GM12878 (cell line): ENCODE measurements around the gene LIN54. TPM values are rescaled to one million over a fixed set of nuclear protein-coding genes. Genes with fewer than 3 reads are reported as not detected.
A peak's percentile ranks its signal among the peaks of the same experiment; 100 is the strongest.

Experiments used
- ATAC-seq: fragments of 200-7000 bp; cut with Tn5 transposase; 3 replicates; pipeline ENCODE4 v1.9.1; 2020; ENCODE audit warnings: mild to moderate bottlenecking, moderate library complexity
- BruUV-seq: library from RNA; stranded (reverse); fragments of 400-500 nt; replicated peaks from 2 replicates; lab custom pipeline; 2021; lab: Mats Ljungman, UMichigan
- CTCF ChIA-PET: fragments of 300-600 bp; sonication (Branson Sonifier 250); formaldehyde crosslinking; extraction: SDS; loops from one replicate; lab custom pipeline; 2021; ENCODE audit warnings: inconsistent platforms; lab: Yijun Ruan, JAX
- POLR2A ChIA-PET: fragments of 350-600 bp; formaldehyde crosslinking; extraction: SDS; loops from one replicate; lab custom pipeline; 2021; ENCODE audit warnings: inconsistent platforms; lab: Charles Lee
- RAD21 ChIA-PET: fragments of 300-600 bp; sonication (Branson Sonifier 250); formaldehyde crosslinking; loops from one replicate; lab custom pipeline; 2023; ENCODE audit warnings: antibody characterized with exemption; ENCODE audit not compliant: unreplicated experiment; lab: Charles Lee
- SMC1A ChIA-PET: fragments of 300-600 bp; sonication (Branson Sonifier 250); formaldehyde crosslinking; loops from one replicate; lab custom pipeline; 2023; ENCODE audit not compliant: unreplicated experiment, uncharacterized antibody; lab: Charles Lee
- DNase-seq: peaks from one replicate; pipeline ENCODE4 v3.0.0-alpha.2; 2011; ENCODE audit warnings: low read depth, low spot score
- FAIRE-seq: peaks from 3 replicates; lab custom pipeline; 2011; peaks lifted over from hg19 to GRCh38; lab: Jason Lieb, UNC
- H2AFZ ChIP-seq: 2 replicates; pipeline ENCODE4 v1.6.0; 2011; ENCODE audit warnings: low read depth, low read length, control low read depth; ENCODE audit not compliant: control insufficient read depth
- H3K27ac ChIP-seq: 2 replicates; pipeline ENCODE4 v1.5.1; 2011; ENCODE audit warnings: control low read depth; ENCODE audit not compliant: control insufficient read depth, insufficient read depth
- H3K27me3 ChIP-seq, 2 experiments: replicated peaks in 1 of 2; 2 replicates each; pipeline versions ENCODE4 v1.6.0 to v1.6.1; 2011; ENCODE audit warnings: low read length in 1 of 2; ENCODE audit not compliant: control insufficient read depth in 2 of 2, insufficient read depth in 2 of 2
- H3K36me3 ChIP-seq, 2 experiments: 2 replicates each; pipeline ENCODE4 v1.5.1; 2011; ENCODE audit warnings: low read length in 1 of 2; ENCODE audit not compliant: control insufficient read depth in 2 of 2, insufficient read depth in 2 of 2
- H3K4me1 ChIP-seq: 2 replicates; pipeline ENCODE4 v1.6.1; 2011; ENCODE audit warnings: mild to moderate bottlenecking, low read length, moderate library complexity, mixed read lengths; ENCODE audit not compliant: control insufficient read depth, insufficient read depth
- H3K4me2 ChIP-seq: 2 replicates; pipeline ENCODE4 v1.6.0; 2011; ENCODE audit warnings: control low read depth; ENCODE audit not compliant: control insufficient read depth, insufficient read depth
- H3K4me3 ChIP-seq: fragments of 200-600 bp; sonication (generic); 2 replicates; pipeline ENCODE4 v1.5.1; 2016
- H3K79me2 ChIP-seq: 2 replicates; pipeline ENCODE4 v1.6.0; 2011; ENCODE audit warnings: low read length; ENCODE audit not compliant: control insufficient read depth, insufficient read depth
- H3K9ac ChIP-seq: 2 replicates; pipeline ENCODE4 v1.8.0; 2011; ENCODE audit warnings: low read length, control low read depth, mixed read lengths; ENCODE audit not compliant: control insufficient read depth, insufficient read depth
- H3K9me3 ChIP-seq: replicated peaks from 3 replicates; pipeline ENCODE4 v1.5.1; 2011; ENCODE audit warnings: mild to moderate bottlenecking, low read length; ENCODE audit not compliant: control insufficient read depth, insufficient read depth
- H4K20me1 ChIP-seq: 2 replicates; pipeline ENCODE4 v1.6.0; 2011; ENCODE audit not compliant: control insufficient read depth, insufficient read depth
- BRCA1 ChIP-seq: IDR thresholded peaks from 2 replicates; pipeline ENCODE4 v1.6.1; 2011; ENCODE audit warnings: low read depth, low read length, improper control_type of control experiment
- CREM ChIP-seq: IDR thresholded peaks from 2 replicates; pipeline ENCODE4 v1.6.1; 2014; ENCODE audit warnings: antibody characterized with exemption, low read depth
- EZH2 ChIP-seq: IDR thresholded peaks from 2 replicates; pipeline ENCODE4 v1.6.1; 2012; ENCODE audit warnings: low read depth, mild to moderate bottlenecking, control low read depth, inconsistent platforms, low read length, borderline replicate concordance; ENCODE audit not compliant: control insufficient read depth
- HDGF ChIP-seq: fragments of 450-650 bp; IDR thresholded peaks from 2 replicates; pipeline ENCODE4 v1.6.1; 2016; ENCODE audit warnings: antibody characterized with exemption
- JUNB ChIP-seq: IDR thresholded peaks from 2 replicates; pipeline ENCODE4 v1.6.1; 2016; ENCODE audit warnings: antibody characterized with exemption, mild to moderate bottlenecking
- NFIC ChIP-seq: IDR thresholded peaks from 2 replicates; pipeline ENCODE4 v1.6.1; 2012; ENCODE audit warnings: low read depth, mild to moderate bottlenecking, inconsistent platforms, low read length, moderate library complexity
- REST ChIP-seq: IDR thresholded peaks from 2 replicates; pipeline ENCODE4 v1.6.1; 2012; ENCODE audit warnings: mild to moderate bottlenecking, low read depth, low read length
- RUNX3 ChIP-seq: IDR thresholded peaks from 2 replicates; pipeline ENCODE4 v1.6.1; 2012; ENCODE audit warnings: low read length, inconsistent platforms
- SUZ12 ChIP-seq: fragments of 200-600 bp; sonication (generic); IDR thresholded peaks from one replicate; pipeline ENCODE4 v1.6.1; 2018; ENCODE audit warnings: antibody characterized with exemption, mild to moderate bottlenecking; ENCODE audit not compliant: unreplicated experiment
- TCF7 ChIP-seq: IDR thresholded peaks from 2 replicates; pipeline ENCODE4 v1.6.1; 2014; ENCODE audit warnings: antibody characterized with exemption, borderline replicate concordance
- whole genome bisulfite sequencing: methylation state at CpG from one replicate; pipeline ENCODE4 v1.1.6; 2016; ENCODE audit warnings: low lambda C conversion rate; ENCODE audit not compliant: insufficient replicate concordance, insufficient coverage; ENCODE audit errors: missing lambda C conversion rate; 5-methylcytosine and 5-hydroxymethylcytosine counted together
- in situ Hi-C: fragments of 300-500 bp; cut with MboI; formaldehyde crosslinking; loops from 9 replicates; pipeline ENCODE4 v1.14.3; 2018; ENCODE audit warnings: mixed read lengths
- intact Hi-C: fragments of 100-400 bp; cut with micrococcal nuclease; formaldehyde crosslinking; loops from one replicate; pipeline ENCODE4 v1.14.2; 2022; ENCODE audit not compliant: unreplicated experiment
- polyA plus RNA-seq, 11 experiments: library from polyadenylated mRNA; depleted of rRNA in 4 of 11; unstranded in 6 of 11; stranded (reverse) in 5 of 11; fragments of >200 nt; fragmentation: Nextera tagmentation in 4 of 11; fragmentation: Illumina TruSeq in 1 of 11; extraction: Ambion mirVana in 4 of 11; extraction: Trizol in 1 of 11; gene quantifications; 1 replicate in 1 of 11; 2 replicates in 10 of 11; pipeline versions ENCODE4 v1.2.1 to v1.2.3, GENCODE V29; 2011 to 2016; ENCODE audit warnings: inconsistent platforms in 2 of 11, missing spikeins in 2 of 11, low read depth in 1 of 11
- total RNA-seq, 4 experiments: library from RNA; depleted of rRNA in 3 of 4; stranded (reverse); fragments of >200 nt in 3 of 4; fragmentation: Illumina TruSeq in 1 of 4; extraction: Trizol in 1 of 4; gene quantifications; 2 replicates each; pipeline versions ENCODE4 v1.2.1 to v1.2.3, GENCODE V29; 2013 to 2021
- TF ChIP-seq, protein P1 (sequence below): fragments of 450-650 bp; IDR thresholded peaks from 2 replicates; pipeline ENCODE4 v1.6.1; 2017; ENCODE audit warnings: mild to moderate bottlenecking, moderate library complexity
- TF ChIP-seq, protein P2 (sequence below): fragments of 450-650 bp; formaldehyde crosslinking; IDR thresholded peaks from 2 replicates; pipeline ENCODE4 v1.5.0; 2022; ENCODE audit warnings: mild to moderate bottlenecking, missing genetic modification characterization

LIN54 gene
- total and polyA plus RNA-seq, 10 of the 15 experiments (the other 5 are each of a cell fraction or from before 2014, with no cell fraction given), result 1.5 to 20.4 (median 12.2) TPM

DNA sequence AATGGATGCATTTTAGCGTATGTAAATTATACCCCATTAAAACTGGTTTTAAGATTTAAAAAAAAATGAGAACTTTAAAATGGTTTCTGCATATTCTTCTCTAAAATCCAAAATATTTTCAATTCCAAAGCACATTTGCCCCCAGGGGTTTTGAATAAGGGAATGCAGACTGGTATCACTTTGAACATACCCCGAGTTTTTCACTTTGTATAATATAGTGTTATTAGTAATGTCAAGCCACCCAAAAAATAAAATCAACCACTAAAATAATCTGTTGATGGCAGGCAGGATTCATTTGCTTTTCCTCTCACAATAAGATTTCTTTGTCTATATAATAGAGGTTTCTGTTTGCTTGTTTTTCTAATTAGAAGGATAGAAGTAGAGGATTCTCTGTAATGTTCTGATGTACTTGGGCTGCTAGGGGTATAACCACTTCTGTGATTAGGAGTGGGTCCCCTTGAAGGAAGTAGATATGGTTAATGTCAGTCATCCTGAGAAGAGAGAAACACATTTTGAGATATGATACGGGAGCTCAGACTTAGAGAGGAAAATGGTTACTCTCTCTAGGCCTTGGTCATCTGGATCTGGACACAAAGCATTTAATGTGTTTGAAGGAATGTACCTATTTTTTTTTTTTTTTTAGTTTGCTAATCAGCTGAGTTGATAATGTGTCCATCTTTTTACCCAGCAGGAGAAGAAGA lies 9.3 kb upstream of the LIN54 start:
- SMC1A ChIA-PET, result interaction anchor here (0.6 to 1.0 kb wide), 3 partner anchors 14 to 189 kb away, joined by 3 to 4 read pairs (median 3); no protein-coding TSS in a partner anchor
- Histone ChIP-seq H3K4me1 (peaks cover 3% of the 10 kb centered on the region), H3K4me3 (no peak overlapping the region), H2AFZ (peak overlapping the region; percentile 17; the same call in 1 of the 2 replicates), H3K9ac (no peak overlapping the region), H3K36me3 (no peaks in the 10 kb centered on the region), H3K27me3 (no peaks in the 10 kb centered on the region), H3K27ac (no peak overlapping the region), H3K79me2 (no peaks in the 10 kb centered on the region), H3K9me3 (peaks cover 5% of the 10 kb centered on the region; the same call in 2 of the 3 replicates), H4K20me1 (no peaks in the 10 kb centered on the region), H3K4me2 (0 out of 2 replicates have a peak overlapping the region, but pooled peaks have one; percentile 17)
- CTCF ChIA-PET, result interaction anchor here (0.7 kb wide), 1 partner anchor 261 kb away, joined by 3 read pairs; no protein-coding TSS in a partner anchor
- BruUV-seq, result no TSS peak
- POLR2A ChIA-PET, result interaction anchor here (0.7 to 1.0 kb wide), 2 partner anchors 15 to 49 kb away, joined by 3 to 5 read pairs; partner anchors contain the start of gene COPS4
- DNase-seq (no peak), FAIRE-seq (peak; percentile 71), ATAC-seq (peak; percentile 85)
- in situ Hi-C loops, result no loop called here
- intact Hi-C loops, result loop anchor here (10.0 kb wide), 1 partner anchor 585 kb away; the partner anchor contains the start of genes ENOPH1 and HNRNPDL
- RAD21 ChIA-PET, result interaction anchor here (0.7 kb wide), 1 partner anchor 232 kb away, joined by 4 read pairs; no protein-coding TSS in a partner anchor
- WGBS, result 14% methylated on average over 3 of the region's 3 CpGs
- no peak for TF ChIP-seq SUZ12
- TF ChIP-seq REST, result no peak
- no peak for TF ChIP-seq TCF7
- TF ChIP-seq CREM, result 0 out of 2 replicates have a peak, but pooled peaks have one; percentile 25
- TF ChIP-seq, protein P1, sequence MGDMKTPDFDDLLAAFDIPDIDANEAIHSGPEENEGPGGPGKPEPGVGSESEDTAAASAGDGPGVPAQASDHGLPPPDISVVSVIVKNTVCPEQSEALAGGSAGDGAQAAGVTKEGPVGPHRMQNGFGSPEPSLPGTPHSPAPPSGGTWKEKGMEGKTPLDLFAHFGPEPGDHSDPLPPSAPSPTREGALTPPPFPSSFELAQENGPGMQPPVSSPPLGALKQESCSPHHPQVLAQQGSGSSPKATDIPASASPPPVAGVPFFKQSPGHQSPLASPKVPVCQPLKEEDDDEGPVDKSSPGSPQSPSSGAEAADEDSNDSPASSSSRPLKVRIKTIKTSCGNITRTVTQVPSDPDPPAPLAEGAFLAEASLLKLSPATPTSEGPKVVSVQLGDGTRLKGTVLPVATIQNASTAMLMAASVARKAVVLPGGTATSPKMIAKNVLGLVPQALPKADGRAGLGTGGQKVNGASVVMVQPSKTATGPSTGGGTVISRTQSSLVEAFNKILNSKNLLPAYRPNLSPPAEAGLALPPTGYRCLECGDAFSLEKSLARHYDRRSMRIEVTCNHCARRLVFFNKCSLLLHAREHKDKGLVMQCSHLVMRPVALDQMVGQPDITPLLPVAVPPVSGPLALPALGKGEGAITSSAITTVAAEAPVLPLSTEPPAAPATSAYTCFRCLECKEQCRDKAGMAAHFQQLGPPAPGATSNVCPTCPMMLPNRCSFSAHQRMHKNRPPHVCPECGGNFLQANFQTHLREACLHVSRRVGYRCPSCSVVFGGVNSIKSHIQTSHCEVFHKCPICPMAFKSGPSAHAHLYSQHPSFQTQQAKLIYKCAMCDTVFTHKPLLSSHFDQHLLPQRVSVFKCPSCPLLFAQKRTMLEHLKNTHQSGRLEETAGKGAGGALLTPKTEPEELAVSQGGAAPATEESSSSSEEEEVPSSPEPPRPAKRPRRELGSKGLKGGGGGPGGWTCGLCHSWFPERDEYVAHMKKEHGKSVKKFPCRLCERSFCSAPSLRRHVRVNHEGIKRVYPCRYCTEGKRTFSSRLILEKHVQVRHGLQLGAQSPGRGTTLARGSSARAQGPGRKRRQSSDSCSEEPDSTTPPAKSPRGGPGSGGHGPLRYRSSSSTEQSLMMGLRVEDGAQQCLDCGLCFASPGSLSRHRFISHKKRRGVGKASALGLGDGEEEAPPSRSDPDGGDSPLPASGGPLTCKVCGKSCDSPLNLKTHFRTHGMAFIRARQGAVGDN, result no peak
- peak; percentile 66 for TF ChIP-seq JUNB
- TF ChIP-seq EZH2, result no peak
- TF ChIP-seq, protein P2, sequence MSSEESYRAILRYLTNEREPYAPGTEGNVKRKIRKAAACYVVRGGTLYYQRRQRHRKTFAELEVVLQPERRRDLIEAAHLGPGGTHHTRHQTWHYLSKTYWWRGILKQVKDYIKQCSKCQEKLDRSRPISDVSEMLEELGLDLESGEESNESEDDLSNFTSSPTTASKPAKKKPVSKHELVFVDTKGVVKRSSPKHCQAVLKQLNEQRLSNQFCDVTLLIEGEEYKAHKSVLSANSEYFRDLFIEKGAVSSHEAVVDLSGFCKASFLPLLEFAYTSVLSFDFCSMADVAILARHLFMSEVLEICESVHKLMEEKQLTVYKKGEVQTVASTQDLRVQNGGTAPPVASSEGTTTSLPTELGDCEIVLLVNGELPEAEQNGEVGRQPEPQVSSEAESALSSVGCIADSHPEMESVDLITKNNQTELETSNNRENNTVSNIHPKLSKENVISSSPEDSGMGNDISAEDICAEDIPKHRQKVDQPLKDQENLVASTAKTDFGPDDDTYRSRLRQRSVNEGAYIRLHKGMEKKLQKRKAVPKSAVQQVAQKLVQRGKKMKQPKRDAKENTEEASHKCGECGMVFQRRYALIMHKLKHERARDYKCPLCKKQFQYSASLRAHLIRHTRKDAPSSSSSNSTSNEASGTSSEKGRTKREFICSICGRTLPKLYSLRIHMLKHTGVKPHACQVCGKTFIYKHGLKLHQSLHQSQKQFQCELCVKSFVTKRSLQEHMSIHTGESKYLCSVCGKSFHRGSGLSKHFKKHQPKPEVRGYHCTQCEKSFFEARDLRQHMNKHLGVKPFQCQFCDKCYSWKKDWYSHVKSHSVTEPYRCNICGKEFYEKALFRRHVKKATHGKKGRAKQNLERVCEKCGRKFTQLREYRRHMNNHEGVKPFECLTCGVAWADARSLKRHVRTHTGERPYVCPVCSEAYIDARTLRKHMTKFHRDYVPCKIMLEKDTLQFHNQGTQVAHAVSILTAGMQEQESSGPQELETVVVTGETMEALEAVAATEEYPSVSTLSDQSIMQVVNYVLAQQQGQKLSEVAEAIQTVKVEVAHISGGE (CRISPR knock-in tag), result no peak
- peak; percentile 91 for TF ChIP-seq RUNX3
- no peak for TF ChIP-seq HDGF
- TF ChIP-seq BRCA1, result no peak
- peak; percentile 62 for TF ChIP-seq NFIC
